H1 (cell line): ENCODE measurements around the gene GHRH. TPM values are rescaled to one million over a fixed set of nuclear protein-coding genes. Genes with fewer than 3 reads are reported as not detected.

ENCODE experiments used
- CTCF ChIA-PET: fragments of 300-600 bp; sonication (Branson Sonifier 250); formaldehyde crosslinking; loops from one replicate; lab custom pipeline; 2021; ENCODE audit not compliant: partially characterized antibody; lab: Charles Lee
- POLR2A ChIA-PET: fragments of 300-600 bp; sonication (Branson Sonifier 250); formaldehyde crosslinking; loops from one replicate; lab custom pipeline; 2021; ENCODE audit warnings: inconsistent platforms; ENCODE audit not compliant: partially characterized antibody; lab: Charles Lee
- DNase-seq, 2 experiments: peaks; one replicate each; pipeline versions ENCODE4 v3.0.0 to v3.0.0-alpha.2; 2010 to 2022; ENCODE audit warnings: low spot score in 2 of 2, low read depth in 1 of 2, mixed read lengths in 1 of 2
- FAIRE-seq: peaks from 2 replicates; lab custom pipeline; 2011; peaks lifted over from hg19 to GRCh38; lab: Jason Lieb, UNC
- H2AFZ ChIP-seq: 2 replicates; pipeline ENCODE4 v1.8.1; 2012; ENCODE audit warnings: low read length, inconsistent platforms
- H2AK5ac ChIP-seq: 2 replicates; pipeline ENCODE4 v1.6.1; 2013; ENCODE audit warnings: low read depth, low read length
- H2BK120ac ChIP-seq: replicated peaks from 2 replicates; pipeline ENCODE3; 2013; ENCODE audit warnings: low read depth, low read length, inconsistent platforms
- H2BK12ac ChIP-seq: 2 replicates; pipeline ENCODE4 v1.6.1; 2013; ENCODE audit warnings: low read depth, low read length
- H2BK15ac ChIP-seq: 2 replicates; pipeline ENCODE4 v1.6.1; 2013; ENCODE audit warnings: low read length
- H2BK20ac ChIP-seq: 2 replicates; pipeline ENCODE4 v1.6.1; 2013; ENCODE audit warnings: low read length
- H2BK5ac ChIP-seq: 2 replicates; pipeline ENCODE4 v1.6.1; 2013; ENCODE audit warnings: low read depth, low read length
- H3K14ac ChIP-seq: 2 replicates; pipeline ENCODE4 v1.6.1; 2013; ENCODE audit warnings: inconsistent platforms; ENCODE audit not compliant: insufficient read length
- H3K18ac ChIP-seq: 2 replicates; pipeline ENCODE4 v1.6.1; 2013; ENCODE audit warnings: low read length; ENCODE audit errors: extremely low read depth
- H3K23ac ChIP-seq: 2 replicates; pipeline ENCODE4 v1.6.1; 2013; ENCODE audit warnings: inconsistent platforms; ENCODE audit not compliant: insufficient read length
- H3K23me2 ChIP-seq: 2 replicates; pipeline ENCODE4 v1.6.1; 2013; ENCODE audit warnings: low read depth, low read length
- H3K27ac ChIP-seq: 2 replicates; pipeline ENCODE4 v1.6.1; 2011; ENCODE audit warnings: low read depth, low read length, inconsistent platforms
- H3K27me3 ChIP-seq, 4 experiments: replicated peaks in 1 of 4; 1 replicate in 1 of 4; 2 replicates in 3 of 4; pipeline versions ENCODE4 v1.6.1 to v1.8.1; 2011 to 2013; ENCODE audit warnings: low read length in 3 of 4, mild to moderate bottlenecking in 3 of 4, inconsistent platforms in 2 of 4, mixed read lengths in 2 of 4, moderate library complexity in 1 of 4; ENCODE audit not compliant: control insufficient read depth in 3 of 4, insufficient read depth in 3 of 4; ENCODE audit errors: extremely low read depth in 1 of 4
- H3K36me3 ChIP-seq, 4 experiments: 2 replicates each; pipeline versions ENCODE4 v1.6.1 to v1.8.1; 2011 to 2013; ENCODE audit warnings: mild to moderate bottlenecking in 4 of 4, low read length in 3 of 4, moderate library complexity in 2 of 4, control low read depth in 1 of 4, inconsistent platforms in 1 of 4; ENCODE audit not compliant: insufficient read depth in 4 of 4, control insufficient read depth in 2 of 4
- H3K4ac ChIP-seq: replicated peaks from 2 replicates; pipeline ENCODE3; 2013; ENCODE audit warnings: low read length, low read depth, mixed read lengths, inconsistent platforms; ENCODE audit not compliant: insufficient read length
- H3K4me1 ChIP-seq, 4 experiments: replicated peaks in 1 of 4; 1 replicate in 1 of 4; 2 replicates in 3 of 4; pipeline versions ENCODE4 v1.6.1 to v1.8.1; 2011 to 2013; ENCODE audit warnings: low read length in 3 of 4, inconsistent platforms in 2 of 4, mixed read lengths in 1 of 4; ENCODE audit not compliant: insufficient read depth in 4 of 4, control insufficient read depth in 3 of 4
- H3K4me2 ChIP-seq, 2 experiments: 2 replicates each; pipeline versions ENCODE4 v1.6.1 to v1.8.1; 2011 to 2013; ENCODE audit warnings: low read depth in 2 of 2, low read length in 2 of 2, control low read depth in 1 of 2, inconsistent platforms in 1 of 2, mild to moderate bottlenecking in 1 of 2; ENCODE audit not compliant: insufficient read depth in 1 of 2
- H3K4me3 ChIP-seq, 4 experiments: fragments of 200-600, 300-600 bp in 1 of 4; sonication (generic), shearing (Covaris generic), sonication (Bioruptor Twin) in 1 of 4; 2 replicates each; pipeline versions ENCODE4 v1.5.1 to v1.8.1; 2011 to 2016; ENCODE audit warnings: low read length in 4 of 4, low read depth in 3 of 4, control low read depth in 2 of 4, inconsistent platforms in 2 of 4, mild to moderate bottlenecking in 2 of 4, mixed read lengths in 1 of 4, moderate library complexity in 1 of 4; ENCODE audit not compliant: insufficient read depth in 2 of 4; ENCODE audit errors: extremely low read depth in 1 of 4
- H3K56ac ChIP-seq: replicated peaks from 2 replicates; pipeline ENCODE3; 2013; ENCODE audit warnings: low read depth, mild to moderate bottlenecking, mixed read lengths, low read length, inconsistent platforms; ENCODE audit not compliant: insufficient read length
- H3K79me1 ChIP-seq: 2 replicates; pipeline ENCODE4 v1.6.1; 2013; ENCODE audit warnings: low read depth, low read length, control low read depth
- H3K79me2 ChIP-seq, 2 experiments: 2 replicates each; pipeline versions ENCODE4 v1.6.1 to v1.8.1; 2012 to 2013; ENCODE audit warnings: low read length in 2 of 2, mild to moderate bottlenecking in 2 of 2, inconsistent platforms in 1 of 2; ENCODE audit not compliant: insufficient read depth in 2 of 2, control insufficient read depth in 1 of 2
- H3K9ac ChIP-seq, 4 experiments: replicated peaks in 1 of 4; 1 replicate in 1 of 4; 2 replicates in 3 of 4; pipeline versions ENCODE4 v1.6.1 to v1.8.1; 2011 to 2013; ENCODE audit warnings: low read depth in 3 of 4, low read length in 3 of 4, control low read depth in 2 of 4, mild to moderate bottlenecking in 2 of 4, moderate library complexity in 2 of 4, inconsistent platforms in 1 of 4; ENCODE audit errors: extremely low read depth in 1 of 4
- H3K9me3 ChIP-seq, 2 experiments: 2 replicates each; pipeline versions ENCODE4 v1.6.1 to v1.8.1; 2012 to 2013; ENCODE audit warnings: mild to moderate bottlenecking in 2 of 2, moderate library complexity in 2 of 2, control low read depth in 1 of 2, inconsistent platforms in 1 of 2, low read depth in 1 of 2, low read length in 1 of 2, mixed read lengths in 1 of 2; ENCODE audit not compliant: insufficient read depth in 2 of 2
- H4K20me1 ChIP-seq, 2 experiments: replicated peaks in 1 of 2; 2 replicates each; pipeline versions ENCODE3 to v1.8.1; 2011 to 2013; ENCODE audit warnings: inconsistent platforms in 2 of 2, low read length in 2 of 2, mild to moderate bottlenecking in 1 of 2; ENCODE audit not compliant: insufficient read depth in 2 of 2, control insufficient read depth in 1 of 2
- H4K5ac ChIP-seq: 2 replicates; pipeline ENCODE4 v1.6.1; 2013; ENCODE audit warnings: low read length, low read depth, mixed read lengths, inconsistent platforms; ENCODE audit not compliant: insufficient read length
- H4K8ac ChIP-seq: 2 replicates; pipeline ENCODE4 v1.8.0; 2013; ENCODE audit warnings: mild to moderate bottlenecking, moderate library complexity, low read length, inconsistent platforms; ENCODE audit not compliant: insufficient read depth; ENCODE audit errors: extremely low read depth
- H4K91ac ChIP-seq: replicated peaks from 2 replicates; pipeline ENCODE3; 2013; ENCODE audit warnings: low read length, mixed read lengths, inconsistent platforms; ENCODE audit not compliant: insufficient read length
- ATF2 ChIP-seq: IDR thresholded peaks from 2 replicates; pipeline ENCODE4 v1.6.1; 2012; ENCODE audit warnings: low read length, inconsistent platforms
- ATF3 ChIP-seq: IDR thresholded peaks from 2 replicates; pipeline ENCODE4 v1.6.1; 2011; ENCODE audit warnings: low read depth, mild to moderate bottlenecking, low read length; ENCODE audit not compliant: insufficient read depth
- KDM1A ChIP-seq: fragments of 200-600, 300-600 bp; sonication (generic); IDR thresholded peaks from 2 replicates; pipeline ENCODE4 v1.7.1; 2016; ENCODE audit warnings: mild to moderate bottlenecking, low read length, borderline replicate concordance
- POLR2AphosphoS5 ChIP-seq: IDR thresholded peaks from 2 replicates; pipeline ENCODE4 v1.6.1; 2011; ENCODE audit warnings: low read depth, low read length
- RBBP5 ChIP-seq: IDR thresholded peaks from 2 replicates; pipeline ENCODE4 v1.7.1; 2012; ENCODE audit warnings: low read depth, mild to moderate bottlenecking, inconsistent platforms, low read length, moderate library complexity, borderline replicate concordance
- SAP30 ChIP-seq: fragments of 300-600 bp; sonication (generic); IDR thresholded peaks from 2 replicates; pipeline ENCODE4 v1.7.1; 2012; ENCODE audit warnings: low read length, moderate library complexity, mild to moderate bottlenecking, inconsistent platforms; ENCODE audit not compliant: insufficient read depth, insufficient replicate concordance
- SP2 ChIP-seq: IDR thresholded peaks from 2 replicates; pipeline ENCODE4 v1.6.1; 2012; ENCODE audit warnings: mild to moderate bottlenecking, low read length, inconsistent platforms
- SP4 ChIP-seq: IDR thresholded peaks from 2 replicates; pipeline ENCODE4 v1.6.1; 2012; ENCODE audit warnings: low read length, inconsistent platforms
- YY1 ChIP-seq: IDR thresholded peaks from 2 replicates; pipeline ENCODE4 v1.6.1; 2011; ENCODE audit warnings: low read depth, mild to moderate bottlenecking, low read length
- WGBS, 2 experiments: shearing (Covaris generic) in 1 of 2; methylation state at CpG; one replicate each; pipeline versions ENCODE4 v1.1.6 to v1.1.7; 2013 to 2015; ENCODE audit warnings: low lambda C conversion rate in 2 of 2, mixed read lengths in 2 of 2, inconsistent platforms in 1 of 2, low coverage in 1 of 2, missing lambda C conversion rate in 1 of 2; ENCODE audit not compliant: insufficient replicate concordance in 2 of 2, insufficient coverage in 1 of 2, insufficient read length in 1 of 2; ENCODE audit errors: extremely low coverage in 1 of 2, missing lambda C conversion rate in 1 of 2; 5-methylcytosine and 5-hydroxymethylcytosine counted together
- polyA plus RNA-seq, 7 experiments: library from polyadenylated mRNA; depleted of rRNA in 3 of 7; stranded (reverse) in 5 of 7; unstranded in 2 of 7; fragments of >200 nt in 5 of 7; fragments of 200-250 nt in 2 of 7; gene quantifications; 1 replicate in 5 of 7; 2 replicates in 1 of 7; 4 replicates in 1 of 7; pipeline versions ENCODE4 v1.2.1 to v1.2.3, GENCODE V29; 2011 to 2013; ENCODE audit warnings: missing spikeins in 2 of 7, mixed read lengths in 2 of 7
- total RNA-seq: library from RNA; stranded (reverse); fragmentation: NEBNext Ultra II Directional; extraction: Animal tissue kit (Norgen Biotek cat#: 25700); gene quantifications from 2 replicates; pipeline ENCODE4 v1.2.1, GENCODE V29; 2021

Gene GHRH
- total and polyA plus RNA-seq, 2 of the 8 experiments (the other 6 are each of a cell fraction or from before 2014, with no cell fraction given): not detected

DNA sequence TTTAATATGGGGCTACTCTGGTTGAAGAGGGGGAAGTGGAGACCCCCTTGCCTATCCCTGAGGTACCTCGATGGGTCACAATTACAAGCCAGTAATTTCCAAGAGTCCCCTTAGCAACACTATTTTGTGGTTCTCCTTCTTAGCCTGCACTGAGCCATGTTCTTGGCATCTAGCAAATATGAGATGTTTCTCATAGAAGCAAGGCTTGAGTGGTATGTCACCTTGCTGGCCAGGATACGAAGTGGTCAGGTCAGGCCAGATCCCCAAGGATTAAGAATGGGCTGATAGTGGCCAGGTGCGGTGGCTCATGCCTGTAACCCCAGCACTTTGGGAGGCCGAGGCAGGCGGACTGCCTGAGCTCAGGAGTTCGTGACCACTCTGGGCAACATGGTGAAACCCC lies 2.1 kb upstream of the GHRH start:
- no peak overlapping the region for H3K9ac ChIP-seq
- H2AFZ ChIP-seq: no peak overlapping the region
- peaks cover 4 to 19% (median 9%) of the 10 kb centered on the region in 4 experiments for H3K4me1 ChIP-seq
- H3K79me2 ChIP-seq: no peaks in the 10 kb centered on the region
- no peak overlapping the region for H3K14ac ChIP-seq
- H4K91ac ChIP-seq: no peak overlapping the region
- no peaks in the 10 kb centered on the region for H3K79me1 ChIP-seq
- H2BK20ac ChIP-seq: no peak overlapping the region
- H3K23me2 ChIP-seq: no peaks in the 10 kb centered on the region
- H2BK12ac ChIP-seq: no peak overlapping the region
- H4K8ac ChIP-seq: no peak overlapping the region; the same call in 1 of the 2 replicates
- no peak overlapping the region for H3K4me2 ChIP-seq
- no peak overlapping the region for H4K5ac ChIP-seq
- no peak overlapping the region for H3K4me3 ChIP-seq
- H2BK5ac ChIP-seq: no peak overlapping the region
- no peak overlapping the region for H3K4ac ChIP-seq
- no peak for TF ChIP-seq POLR2AphosphoS5
- TF ChIP-seq YY1: no peak
- no peak for TF ChIP-seq ATF2
- TF ChIP-seq SP4: no peak
- TF ChIP-seq KDM1A: no peak
- TF ChIP-seq ATF3: no peak
- no peak for TF ChIP-seq SP2
- no peak for TF ChIP-seq RBBP5
- TF ChIP-seq SAP30: no peak
- TF ChIP-seq, all 59 proteins: peak for 0
- Histone ChIP-seq H3K23ac (no peak overlapping the region), H3K9me3 (no peaks in the 10 kb centered on the region), H3K27me3 (no peaks in the 10 kb centered on the region), H2AK5ac (no peak overlapping the region), H2BK15ac (no peak overlapping the region), H3K27ac (no peak overlapping the region), H3K56ac (no peak overlapping the region), H2BK120ac (no peak overlapping the region), H3K18ac (no peak overlapping the region), H4K20me1 (no peaks in the 10 kb centered on the region), H3K36me3 (no peaks in the 10 kb centered on the region)
- WGBS, 2 experiments: 95% methylated on average over 6 of the region's 6 CpGs; no CpG with 5 or more reads in 1 of the 2 experiments
- POLR2A ChIA-PET: interaction anchor here (0.7 to 2.4 kb wide), 4 partner anchors 12 to 264 kb away, joined by 3 to 5 read pairs (median 4); partner anchors contain the start of gene BLCAP
- DNase-seq: no peak
- CTCF ChIA-PET: interaction anchor here (1.0 to 10.0 kb wide), 4 partner anchors 19 to 126 kb away, joined by 3 to 91 read pairs (median 3); no protein-coding TSS in a partner anchor
- no peak for FAIRE-seq
